Glutamatergic neuron (in vitro differentiated cells): ENCODE measurements around the gene SMPDL3B. TPM values are rescaled to one million over a fixed set of nuclear protein-coding genes. Genes with fewer than 3 reads are reported as not detected.

ENCODE experiments used
- DNase-seq: peaks from one replicate; pipeline ENCODE4 v3.0.0; 2022
- H3K27ac Mint-ChIP-seq: one replicate; pipeline ENCODE4 v1.8.0; 2020; ENCODE audit warnings: mild to moderate bottlenecking, mixed read lengths, inconsistent platforms; ENCODE audit not compliant: unreplicated experiment
- H3K27me3 Mint-ChIP-seq: one replicate; pipeline ENCODE4 v1.8.0; 2020; ENCODE audit warnings: mild to moderate bottlenecking, moderate library complexity, mixed read lengths, inconsistent platforms; ENCODE audit not compliant: unreplicated experiment
- H3K36me3 Mint-ChIP-seq: one replicate; pipeline ENCODE4 v1.8.0; 2020; ENCODE audit warnings: mild to moderate bottlenecking, mixed read lengths, inconsistent platforms; ENCODE audit not compliant: unreplicated experiment
- H3K4me1 Mint-ChIP-seq: one replicate; pipeline ENCODE4 v1.8.0; 2020; ENCODE audit warnings: mild to moderate bottlenecking, low read depth, mixed read lengths, inconsistent platforms; ENCODE audit not compliant: unreplicated experiment
- H3K4me3 Mint-ChIP-seq: one replicate; pipeline ENCODE4 v1.8.0; 2020; ENCODE audit warnings: mild to moderate bottlenecking, mixed read lengths, inconsistent platforms; ENCODE audit not compliant: unreplicated experiment
- H3K9me3 Mint-ChIP-seq: one replicate; pipeline ENCODE4 v1.8.0; 2020; ENCODE audit warnings: mild to moderate bottlenecking, moderate library complexity, mixed read lengths, inconsistent platforms; ENCODE audit not compliant: unreplicated experiment
- CTCF ChIP-seq: fragments of 200-600 bp; sonication (generic); IDR thresholded peaks from one replicate; pipeline ENCODE4 v1.5.0; 2021; ENCODE audit not compliant: partially characterized antibody, unreplicated experiment
- total RNA-seq: library from RNA; stranded (reverse); fragmentation: NEBNext Ultra II Directional; extraction: Animal tissue kit (Norgen Biotek cat#: 25700); gene quantifications from one replicate; pipeline ENCODE4 v1.2.1, GENCODE V29; 2021; ENCODE audit not compliant: unreplicated experiment

The SMPDL3B gene
- total RNA-seq, 1 donor from 2014 or later = not detected

GRCh38 chr1:27956761-27957160, 22.0 kb downstream of the SMPDL3B start:
- Mint-ChIP-seq H3K4me1 (no peaks in the 10 kb centered on the region), H3K27ac (no peak overlapping the region), H3K27me3 (peaks cover 2% of the 10 kb centered on the region), H3K4me3 (no peak overlapping the region), H3K9me3 (no peaks in the 10 kb centered on the region), H3K36me3 (no peaks in the 10 kb centered on the region)
- DNase-seq = no peak
- no peak for TF ChIP-seq CTCF

- no peak for DNase-seq
- TF ChIP-seq CTCF = no peak
- Mint-ChIP-seq H3K27me3 (peaks cover 2% of the 10 kb centered on the region), H3K4me3 (no peak overlapping the region), H3K27ac (no peak overlapping the region), H3K4me1 (no peaks in the 10 kb centered on the region), H3K9me3 (peaks cover 3% of the 10 kb centered on the region), H3K36me3 (no peaks in the 10 kb centered on the region)
These were observed 22.9 kb downstream of the SMPDL3B start for GRCh38 chr1:27957655-27958054.

GRCh38 chr1:27958513-27958912, 23.7 kb downstream of the SMPDL3B start:
- H3K4me3 Mint-ChIP-seq = no peak overlapping the region

GRCh38 chr1:27959792-27960603, 25.2 kb downstream of the SMPDL3B start, which contains the start of gene XKR8:
TSS of gene XKR8 (plus strand) at chr1:27959973. CDS start at chr1:27960070, 97 bp downstream.
- Mint-ChIP-seq H3K4me3 (peak within 1 kb of the TSS; percentile 86), H3K27me3 (peaks cover 2% of the 10 kb centered on the region), H3K9me3 (peaks cover 4% of the 10 kb centered on the region), H3K36me3 (no peaks in the 10 kb centered on the region), H3K4me1 (peaks cover 6% of the 10 kb centered on the region), H3K27ac (peak within 1 kb of the TSS; percentile 62)
- DNase-seq = peak; percentile 82
- peak; percentile 21 for TF ChIP-seq CTCF

More at GRCh38 chr1:27958513-27958912, 23.7 kb downstream of the SMPDL3B start:
- no peak overlapping the region for H3K27ac Mint-ChIP-seq
- peaks cover 2% of the 10 kb centered on the region for H3K27me3 Mint-ChIP-seq
- TF ChIP-seq CTCF = no peak
- H3K9me3 Mint-ChIP-seq = peaks cover 3% of the 10 kb centered on the region
- DNase-seq = no peak
- H3K36me3 Mint-ChIP-seq = no peaks in the 10 kb centered on the region
- H3K4me1 Mint-ChIP-seq = no peaks in the 10 kb centered on the region
